ENCODE results near the gene PGBD5.

The PGBD5 gene

GRCh38 chr1:230401101-230401500 lies 25.0 kb downstream of the PGBD5 start:
- no peak for ATAC-seq
- TF ChIP-seq PPARA (CRISPR knock-in tag; IDR thresholded peaks at IDR 0.05; ENCODE audit: borderline replicate concordance) (no peak), TOX (CRISPR knock-in tag; IDR thresholded peaks at IDR 0.05; ENCODE audit: borderline replicate concordance) (no peak)

- TF ChIP-seq, protein P1, sequence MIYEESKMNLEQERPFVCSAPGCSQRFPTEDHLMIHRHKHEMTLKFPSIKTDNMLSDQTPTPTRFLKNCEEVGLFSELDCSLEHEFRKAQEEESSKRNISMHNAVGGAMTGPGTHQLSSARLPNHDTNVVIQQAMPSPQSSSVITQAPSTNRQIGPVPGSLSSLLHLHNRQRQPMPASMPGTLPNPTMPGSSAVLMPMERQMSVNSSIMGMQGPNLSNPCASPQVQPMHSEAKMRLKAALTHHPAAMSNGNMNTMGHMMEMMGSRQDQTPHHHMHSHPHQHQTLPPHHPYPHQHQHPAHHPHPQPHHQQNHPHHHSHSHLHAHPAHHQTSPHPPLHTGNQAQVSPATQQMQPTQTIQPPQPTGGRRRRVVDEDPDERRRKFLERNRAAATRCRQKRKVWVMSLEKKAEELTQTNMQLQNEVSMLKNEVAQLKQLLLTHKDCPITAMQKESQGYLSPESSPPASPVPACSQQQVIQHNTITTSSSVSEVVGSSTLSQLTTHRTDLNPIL (CRISPR knock-in tag; IDR thresholded peaks at IDR 0.05; ENCODE audit: low read depth): no peak
- ATAC-seq: no peak
Measured at GRCh38 chr1:230400007-230400344, 26.2 kb downstream of the PGBD5 start.

DNA sequence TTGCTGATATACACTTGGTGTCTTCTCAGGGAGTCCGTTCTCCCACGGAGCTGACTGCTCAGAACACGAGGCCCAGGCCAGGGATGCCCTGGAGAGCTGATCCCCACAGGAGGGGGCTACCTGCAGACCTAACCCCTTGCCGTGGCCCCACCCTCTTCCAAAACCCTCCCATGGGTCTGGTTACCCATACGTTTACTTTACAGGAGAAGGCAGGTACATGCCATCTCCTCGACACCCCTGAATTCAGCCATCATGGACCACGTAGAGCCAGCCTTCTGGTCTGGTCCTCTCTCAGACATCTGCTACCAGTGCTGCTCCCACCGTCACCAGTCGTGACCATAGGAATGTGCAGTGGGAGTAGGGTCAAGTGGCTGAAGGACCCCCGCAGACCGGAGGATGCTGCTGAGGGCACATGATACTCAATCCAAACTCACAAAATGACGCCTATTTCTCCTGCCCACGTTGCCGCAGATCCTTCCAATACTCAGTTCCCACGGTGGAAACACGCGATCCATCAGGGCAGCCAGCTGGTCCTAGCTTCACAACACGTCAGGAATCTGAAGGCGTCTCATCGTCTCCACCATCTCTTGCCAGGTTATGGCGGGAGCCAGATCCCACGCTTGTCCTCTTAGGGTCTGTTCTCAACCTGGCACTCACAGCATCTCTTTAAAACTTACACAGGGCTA lies 26.7 kb downstream of the PGBD5 start:
- TF ChIP-seq TSHZ2 (CRISPR knock-in tag; IDR thresholded peaks at IDR 0.05): no peak
- no peak for TF ChIP-seq ZFP3 (CRISPR knock-in tag; IDR thresholded peaks at IDR 0.05)
- TF ChIP-seq GLIS3 (CRISPR knock-in tag; IDR thresholded peaks at IDR 0.05): no peak
- TF ChIP-seq CSDC2 (CRISPR knock-in tag; IDR thresholded peaks at IDR 0.05): no peak
- no peak for TF ChIP-seq RARB (CRISPR knock-in tag; IDR thresholded peaks at IDR 0.05)
- no peak for TF ChIP-seq OSR1 (CRISPR knock-in tag; IDR thresholded peaks at IDR 0.05)
- TF ChIP-seq, protein P2, sequence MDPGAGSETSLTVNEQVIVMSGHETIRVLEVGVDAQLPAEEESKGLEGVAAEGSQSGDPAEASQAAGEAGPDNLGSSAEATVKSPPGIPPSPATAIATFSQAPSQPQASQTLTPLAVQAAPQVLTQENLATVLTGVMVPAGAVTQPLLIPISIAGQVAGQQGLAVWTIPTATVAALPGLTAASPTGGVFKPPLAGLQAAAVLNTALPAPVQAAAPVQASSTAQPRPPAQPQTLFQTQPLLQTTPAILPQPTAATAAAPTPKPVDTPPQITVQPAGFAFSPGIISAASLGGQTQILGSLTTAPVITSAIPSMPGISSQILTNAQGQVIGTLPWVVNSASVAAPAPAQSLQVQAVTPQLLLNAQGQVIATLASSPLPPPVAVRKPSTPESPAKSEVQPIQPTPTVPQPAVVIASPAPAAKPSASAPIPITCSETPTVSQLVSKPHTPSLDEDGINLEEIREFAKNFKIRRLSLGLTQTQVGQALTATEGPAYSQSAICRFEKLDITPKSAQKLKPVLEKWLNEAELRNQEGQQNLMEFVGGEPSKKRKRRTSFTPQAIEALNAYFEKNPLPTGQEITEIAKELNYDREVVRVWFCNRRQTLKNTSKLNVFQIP (CRISPR knock-in tag; IDR thresholded peaks at IDR 0.05; ENCODE audit: borderline replicate concordance, low read depth): no peak
- TF ChIP-seq TOX (CRISPR knock-in tag; IDR thresholded peaks at IDR 0.05; ENCODE audit: borderline replicate concordance): no peak
- TF ChIP-seq ZNF565 (CRISPR knock-in tag; conservative IDR thresholded peaks at IDR 0.05; ENCODE audit: low read depth): no peak
- no peak for TF ChIP-seq ARNTL (CRISPR knock-in tag; IDR thresholded peaks at IDR 0.05; ENCODE audit: borderline replicate concordance, low read depth)
- TF ChIP-seq PPARA (CRISPR knock-in tag; IDR thresholded peaks at IDR 0.05; ENCODE audit: borderline replicate concordance): no peak
- TF ChIP-seq ISL1 (CRISPR knock-in tag; IDR thresholded peaks at IDR 0.05): no peak
- no peak for TF ChIP-seq ZFP30 (CRISPR knock-in tag; IDR thresholded peaks at IDR 0.05)
- TF ChIP-seq, protein P1 (CRISPR knock-in tag; IDR thresholded peaks at IDR 0.05; ENCODE audit: low read depth): no peak
- no peak for TF ChIP-seq SNAI2 (CRISPR knock-in tag; IDR thresholded peaks at IDR 0.05)
- TF ChIP-seq, protein P3, sequence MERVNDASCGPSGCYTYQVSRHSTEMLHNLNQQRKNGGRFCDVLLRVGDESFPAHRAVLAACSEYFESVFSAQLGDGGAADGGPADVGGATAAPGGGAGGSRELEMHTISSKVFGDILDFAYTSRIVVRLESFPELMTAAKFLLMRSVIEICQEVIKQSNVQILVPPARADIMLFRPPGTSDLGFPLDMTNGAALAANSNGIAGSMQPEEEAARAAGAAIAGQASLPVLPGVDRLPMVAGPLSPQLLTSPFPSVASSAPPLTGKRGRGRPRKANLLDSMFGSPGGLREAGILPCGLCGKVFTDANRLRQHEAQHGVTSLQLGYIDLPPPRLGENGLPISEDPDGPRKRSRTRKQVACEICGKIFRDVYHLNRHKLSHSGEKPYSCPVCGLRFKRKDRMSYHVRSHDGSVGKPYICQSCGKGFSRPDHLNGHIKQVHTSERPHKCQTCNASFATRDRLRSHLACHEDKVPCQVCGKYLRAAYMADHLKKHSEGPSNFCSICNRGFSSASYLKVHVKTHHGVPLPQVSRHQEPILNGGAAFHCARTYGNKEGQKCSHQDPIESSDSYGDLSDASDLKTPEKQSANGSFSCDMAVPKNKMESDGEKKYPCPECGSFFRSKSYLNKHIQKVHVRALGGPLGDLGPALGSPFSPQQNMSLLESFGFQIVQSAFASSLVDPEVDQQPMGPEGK (CRISPR knock-in tag; IDR thresholded peaks at IDR 0.05; ENCODE audit: borderline replicate concordance): no peak
- no peak for TF ChIP-seq ZC3H10 (CRISPR knock-in tag; IDR thresholded peaks at IDR 0.05)
- no peak for TF ChIP-seq TCF4 (CRISPR knock-in tag; IDR thresholded peaks at IDR 0.05; ENCODE audit: borderline replicate concordance)
- TF ChIP-seq CSRNP3 (CRISPR knock-in tag; IDR thresholded peaks at IDR 0.05): no peak
- TF ChIP-seq ZNF70 (CRISPR knock-in tag; IDR thresholded peaks at IDR 0.05): no peak
- no peak for ATAC-seq

All from SK-N-SH treated with all-trans-retinoic acid at 6 μM for 48 hours (cell line).